Measurements from ENCODE around the gene CA12.

The CA12 gene

GRCh38 chr15:63374686-63375520 is 6.7 kb downstream of the CA12 start:
- peak; percentile 51 for DNase-seq (ENCODE audit: low read depth)

DNA sequence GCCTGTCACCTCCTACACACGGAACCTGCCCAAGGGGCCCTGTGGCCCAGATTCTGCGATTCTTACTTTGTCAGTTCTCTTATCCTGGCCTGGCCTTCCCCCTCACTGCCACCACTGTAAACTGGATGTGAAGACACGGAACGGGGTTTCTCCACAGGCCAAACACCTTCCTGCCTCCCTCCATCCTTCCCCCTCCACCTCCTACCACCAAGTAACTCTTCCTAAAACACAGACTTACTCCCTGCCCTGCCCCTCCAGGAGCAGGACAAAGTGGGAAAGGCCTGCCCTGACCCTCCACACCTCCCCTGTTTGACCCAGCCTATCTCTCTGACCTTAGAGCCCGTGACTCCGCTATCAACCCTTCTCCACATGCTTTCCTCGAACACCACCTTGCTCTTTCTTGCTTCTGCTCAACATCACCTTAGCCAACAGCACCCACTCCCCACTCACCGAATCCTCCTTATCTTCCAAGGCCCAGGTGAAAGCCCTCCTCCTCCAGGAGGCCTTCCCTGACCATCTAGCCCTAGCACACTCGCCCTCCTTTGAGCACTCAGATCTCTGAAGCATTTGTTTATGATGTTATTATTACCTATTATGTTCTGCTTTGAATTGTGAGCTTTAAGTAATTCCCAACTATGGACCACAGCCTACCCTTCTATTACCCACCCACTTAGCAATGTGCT is 7.6 kb downstream of the CA12 start:
- no peak for DNase-seq (ENCODE audit: low read depth)

DNA sequence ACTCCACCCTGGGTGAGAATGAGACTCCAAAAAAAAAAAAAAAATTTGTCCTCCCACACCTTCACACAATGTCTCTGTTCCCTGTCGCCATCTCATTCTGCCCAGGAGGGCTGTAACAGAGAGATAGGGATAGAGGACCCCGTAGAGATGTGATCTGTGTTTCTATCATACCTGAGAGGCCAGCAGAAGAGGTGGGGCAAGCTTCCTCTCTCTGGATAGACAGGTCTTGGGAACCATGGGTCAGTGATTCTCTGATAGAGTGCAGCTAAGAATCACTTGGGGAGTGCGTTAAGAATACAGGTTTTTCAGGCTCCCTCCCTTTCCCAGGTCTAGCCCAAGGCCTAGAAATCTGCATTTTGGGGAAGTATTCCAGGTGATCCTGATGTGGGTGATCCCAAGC is 8.3 kb downstream of the CA12 start:
- no peak for DNase-seq (ENCODE audit: low read depth)

DNA sequence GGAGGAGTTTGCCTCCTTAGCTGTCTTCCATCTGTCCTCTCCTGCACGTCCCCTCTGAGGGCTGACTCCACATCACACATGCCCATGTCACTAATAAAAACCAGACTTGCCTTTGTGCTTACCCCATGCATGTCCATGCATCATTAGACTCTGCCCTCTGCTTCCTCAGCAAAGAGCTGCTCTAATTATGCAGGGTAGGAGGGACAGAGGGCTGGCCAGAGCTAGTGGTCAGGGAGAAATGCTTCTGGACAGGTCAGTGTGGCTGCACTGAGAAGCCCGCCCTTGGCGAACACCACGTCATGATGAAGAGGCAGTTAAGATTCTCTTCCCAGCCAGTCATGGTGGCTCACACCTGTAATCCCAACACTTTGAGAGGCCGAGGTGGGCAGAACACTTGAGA is 8.9 kb downstream of the CA12 start:
- DNase-seq (ENCODE audit: low read depth): no peak

DNA sequence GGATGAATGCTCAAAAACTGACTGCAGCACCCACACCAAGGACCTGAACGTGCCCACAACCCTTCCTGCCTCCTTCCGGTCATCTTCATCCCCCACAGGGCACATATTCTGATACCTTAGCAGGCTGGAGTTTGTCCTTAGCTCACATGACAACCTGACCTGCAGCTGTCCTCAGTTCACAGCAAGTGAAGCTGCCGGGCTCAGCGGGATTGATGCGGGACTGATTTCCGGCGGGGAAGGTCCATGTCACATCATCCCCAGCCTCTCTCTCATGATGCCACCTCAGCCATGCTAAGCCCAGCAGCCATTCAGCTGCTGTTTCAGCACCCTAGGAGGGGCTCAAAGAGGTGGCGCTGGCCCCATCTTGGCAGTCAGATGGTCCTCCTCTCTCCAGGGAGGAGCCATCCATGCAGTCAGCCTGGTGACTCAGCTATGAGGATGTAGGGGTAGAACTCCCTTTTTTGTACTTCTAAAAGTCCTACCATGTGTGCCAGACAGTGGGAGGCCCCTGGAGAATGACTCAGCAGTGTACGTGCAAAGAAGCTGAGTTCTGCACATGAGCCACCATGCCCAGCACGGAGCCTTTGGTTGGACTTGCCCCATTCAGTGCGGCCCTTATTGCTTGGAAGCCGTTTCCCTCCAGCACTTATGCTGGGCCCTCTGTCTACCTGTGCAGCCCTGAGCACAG is 9.5 kb downstream of the CA12 start:
- peak; percentile 96 for DNase-seq (ENCODE audit: low read depth)

- no peak for DNase-seq (ENCODE audit: low read depth)
Measured at GRCh38 chr15:63371297-63371918, 10.2 kb downstream of the CA12 start.

- DNase-seq (ENCODE audit: low read depth): no peak
Measured at GRCh38 chr15:63370764-63371163, 10.9 kb downstream of the CA12 start.

DNA sequence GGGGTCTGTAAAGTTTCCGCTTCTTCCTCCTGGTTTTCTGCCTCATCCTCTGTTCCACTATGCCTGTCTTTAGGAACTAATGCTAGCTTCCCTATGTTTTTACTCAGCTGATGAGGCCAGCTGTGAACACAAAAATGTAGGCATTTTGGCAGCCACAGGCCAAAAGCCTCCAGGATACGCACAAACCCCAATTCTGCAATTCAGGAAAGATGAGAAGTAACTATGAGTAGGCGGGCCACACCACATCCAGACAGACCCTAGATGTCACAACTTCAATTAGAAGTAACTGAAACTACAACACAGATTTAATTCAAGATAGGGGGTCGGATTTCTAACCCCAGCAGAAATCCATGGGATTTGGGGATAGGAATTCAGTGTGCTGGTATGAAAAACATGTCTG is 11.9 kb downstream of the CA12 start:
- no peak for DNase-seq (ENCODE audit: low read depth)

- DNase-seq (ENCODE audit: low read depth): no peak
Measured at GRCh38 chr15:63369296-63369695, 12.3 kb downstream of the CA12 start.

- no peak for DNase-seq (ENCODE audit: low read depth)
Measured at GRCh38 chr15:63368503-63368902, 13.1 kb downstream of the CA12 start.

DNA sequence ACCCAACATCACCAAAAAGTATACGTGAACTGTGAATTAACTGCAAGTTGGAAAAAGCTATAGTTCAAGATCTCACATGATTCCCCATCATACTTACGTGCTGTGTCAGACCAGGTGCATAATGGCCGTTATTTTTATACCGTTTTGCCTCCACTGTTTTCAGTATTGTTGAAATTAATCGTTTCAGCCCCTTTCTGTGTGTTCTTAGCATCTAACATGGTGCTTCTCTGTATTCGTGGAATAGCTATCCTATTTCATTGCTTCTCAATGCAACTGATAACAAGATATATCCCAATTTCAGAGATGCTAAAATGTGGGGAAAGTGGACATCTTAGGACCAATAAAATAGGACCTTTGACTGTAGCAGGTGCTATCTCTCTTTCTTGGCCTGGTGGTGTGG is 13.7 kb downstream of the CA12 start:
- no peak for DNase-seq (ENCODE audit: low read depth)

GRCh38 chr15:63367390-63367789 is 14.3 kb downstream of the CA12 start:
- DNase-seq (ENCODE audit: low read depth): no peak

DNA sequence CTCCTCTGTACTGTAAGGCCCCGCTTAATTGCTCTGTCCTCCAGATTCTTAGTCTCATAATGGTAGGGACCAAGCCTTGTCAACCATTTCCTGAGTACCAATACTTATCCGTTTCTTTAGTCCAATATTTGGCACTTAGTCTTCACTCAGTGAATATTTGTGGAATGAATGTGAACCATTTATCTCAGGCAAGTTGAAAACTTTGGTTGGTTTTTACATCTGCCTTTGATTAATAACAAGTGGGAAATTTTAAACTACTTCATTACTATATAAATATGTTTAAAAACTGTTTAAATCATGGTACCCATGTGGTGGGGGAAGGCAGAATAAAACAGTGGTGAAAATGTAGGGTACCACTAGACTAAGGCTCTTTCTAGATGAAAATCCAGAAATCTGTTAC is 15.2 kb downstream of the CA12 start:
- DNase-seq (ENCODE audit: low read depth): no peak

DNA sequence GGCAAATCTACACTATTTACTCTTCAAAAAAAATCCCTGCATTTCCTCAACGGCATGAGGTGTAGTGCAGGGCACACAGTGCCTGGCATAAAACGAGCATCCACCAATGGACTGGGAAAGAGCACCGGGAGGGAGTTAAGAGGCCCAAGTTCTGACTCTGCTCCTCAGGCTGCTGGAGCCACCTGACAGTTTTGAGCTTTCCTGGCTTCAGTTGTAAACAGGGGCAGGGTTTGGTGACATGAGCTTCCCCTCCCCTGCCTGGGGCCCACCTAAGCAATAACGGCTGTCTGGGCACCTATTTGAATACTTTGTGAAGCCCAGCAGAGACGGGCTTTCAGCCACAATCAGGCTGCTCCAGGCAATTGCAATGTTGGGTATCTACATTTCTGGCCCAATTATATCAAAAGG is 16.4 kb downstream of the CA12 start:
- DNase-seq (ENCODE audit: low read depth): no peak

DNA sequence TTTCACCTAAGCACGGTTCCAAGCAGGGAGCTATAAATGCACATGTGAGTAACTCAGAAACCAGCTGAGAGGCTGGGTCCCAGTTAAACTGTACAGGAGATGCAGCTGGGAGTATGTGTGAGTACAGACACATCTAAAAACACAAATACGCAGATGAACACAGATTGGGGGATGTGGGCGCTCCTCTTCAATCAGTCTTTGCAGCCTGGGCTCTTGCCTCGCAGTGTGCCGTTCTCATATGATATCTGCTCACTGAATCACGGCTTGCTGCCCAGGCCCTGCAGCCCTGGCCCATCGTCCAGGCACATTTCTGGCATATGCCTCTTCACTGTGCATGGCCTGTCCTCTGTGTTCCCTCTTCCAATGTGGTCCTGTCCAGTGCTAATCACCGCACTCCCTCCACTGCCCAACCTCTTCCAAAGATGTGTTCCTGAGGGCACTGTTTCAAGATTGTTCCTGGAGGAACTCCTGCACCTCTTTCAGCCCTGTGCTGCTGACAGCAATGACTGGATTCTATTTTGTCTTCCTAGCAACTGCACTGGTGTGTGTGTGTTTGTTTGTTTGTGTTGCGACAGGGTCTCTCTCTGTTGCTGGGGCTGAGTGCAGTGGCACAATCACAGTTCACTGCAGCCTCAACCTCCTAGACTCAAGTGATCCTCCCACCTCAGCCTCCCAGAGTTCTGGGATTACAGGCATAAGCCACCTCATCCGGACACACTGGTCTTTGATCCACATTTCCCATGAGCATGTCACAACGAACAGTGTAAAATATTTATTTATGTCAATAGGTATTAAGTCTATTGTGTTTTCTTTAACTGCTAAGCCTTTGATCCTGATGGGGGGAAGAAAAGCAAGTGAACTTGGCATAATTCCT is 17.0 kb downstream of the CA12 start:
- no peak for DNase-seq (ENCODE audit: low read depth)

DNA sequence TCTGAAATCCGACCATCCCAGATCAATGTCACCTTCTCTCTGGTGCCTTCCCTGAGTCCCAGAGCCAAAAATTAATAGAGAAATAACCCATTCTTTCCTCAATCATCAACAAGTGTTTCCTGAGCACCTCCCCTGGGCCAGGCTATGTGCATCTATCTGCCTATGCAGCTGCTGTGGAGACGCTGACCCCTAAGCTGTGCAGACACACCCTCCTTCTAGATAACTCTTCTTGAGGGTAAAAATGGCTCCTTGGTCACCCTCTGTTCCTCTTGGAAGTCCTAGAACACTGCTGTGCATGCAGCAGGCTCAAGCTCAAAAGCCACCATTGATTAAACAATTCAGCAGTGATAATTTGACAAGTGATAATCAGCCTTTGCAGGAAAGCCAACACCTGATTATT is 18.4 kb downstream of the CA12 start:
- no peak for DNase-seq (ENCODE audit: low read depth)

DNA sequence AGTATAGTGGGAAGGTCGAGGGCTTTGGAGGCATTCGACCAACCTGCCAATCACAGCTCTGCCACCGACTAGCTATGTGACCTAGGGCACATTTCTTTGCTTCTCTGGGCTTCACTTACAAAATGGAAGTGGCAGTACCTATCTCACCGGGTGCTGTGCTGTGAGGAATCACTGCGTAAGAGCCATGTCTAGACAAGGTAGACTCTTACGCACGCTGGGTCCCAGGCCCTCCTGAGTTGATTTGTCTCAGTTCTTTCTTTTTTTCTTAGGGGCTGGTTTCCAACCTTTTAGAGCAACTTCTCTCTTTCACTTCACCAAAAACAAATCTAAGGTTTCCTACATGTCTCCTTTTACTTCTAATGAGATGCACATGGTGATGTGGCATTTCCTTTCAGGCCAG is 18.8 kb downstream of the CA12 start:
- no peak for DNase-seq (ENCODE audit: low read depth)

- no peak for DNase-seq (ENCODE audit: low read depth)
Measured at GRCh38 chr15:63362196-63362595, 19.4 kb downstream of the CA12 start.

DNA sequence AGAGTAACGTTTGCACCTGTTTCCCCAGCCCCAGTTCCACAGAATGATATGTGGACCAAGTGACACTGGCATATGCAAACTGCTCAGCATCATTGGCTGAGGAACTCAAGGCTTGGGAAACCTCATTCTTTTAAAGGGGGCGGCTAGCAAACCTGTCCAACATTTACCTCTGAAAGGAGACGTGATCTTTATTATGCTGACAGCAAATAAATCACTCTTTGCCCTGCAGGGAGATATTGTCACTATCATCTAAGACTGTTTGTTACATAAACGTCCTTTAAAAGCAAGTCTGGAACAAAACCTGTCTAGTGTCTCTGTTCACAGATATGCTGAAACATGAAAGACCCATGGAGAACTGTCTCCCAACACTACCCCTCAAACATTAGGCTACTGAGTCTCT is 21.5 kb downstream of the CA12 start:
- DNase-seq (ENCODE audit: low read depth): no peak

- no peak for DNase-seq (ENCODE audit: low read depth)
Measured at GRCh38 chr15:63358241-63359029, 23.2 kb downstream of the CA12 start.

DNA sequence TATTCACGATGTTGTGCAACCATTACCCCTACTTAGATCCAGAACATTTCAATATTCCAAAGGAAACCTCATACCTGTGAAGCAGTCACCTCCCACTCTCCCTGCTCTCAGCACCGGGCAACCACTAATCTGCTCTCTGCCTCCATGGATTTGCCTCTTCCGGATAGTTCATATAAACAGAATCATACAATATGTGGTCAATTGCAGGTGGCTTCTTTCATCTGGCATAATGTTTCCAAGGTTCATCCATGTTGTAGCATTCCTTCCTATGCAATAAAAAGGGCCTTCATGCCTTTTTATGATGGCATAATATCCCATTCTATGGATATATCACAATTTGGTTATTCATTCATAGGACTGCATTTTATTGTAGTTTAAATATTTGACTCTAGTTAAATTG is 23.9 kb downstream of the CA12 start:
- DNase-seq (ENCODE audit: low read depth): no peak
